Limb (tissue), 2 donors: ENCODE measurements around the gene HOXA7.

ENCODE experiments used
- DNase-seq, 2 donors: peaks; one replicate each; pipeline ENCODE4 v3.0.0-alpha.2; 2016; ENCODE audit errors: extremely low spot score in 2 of 2

The HOXA7 gene

DNA sequence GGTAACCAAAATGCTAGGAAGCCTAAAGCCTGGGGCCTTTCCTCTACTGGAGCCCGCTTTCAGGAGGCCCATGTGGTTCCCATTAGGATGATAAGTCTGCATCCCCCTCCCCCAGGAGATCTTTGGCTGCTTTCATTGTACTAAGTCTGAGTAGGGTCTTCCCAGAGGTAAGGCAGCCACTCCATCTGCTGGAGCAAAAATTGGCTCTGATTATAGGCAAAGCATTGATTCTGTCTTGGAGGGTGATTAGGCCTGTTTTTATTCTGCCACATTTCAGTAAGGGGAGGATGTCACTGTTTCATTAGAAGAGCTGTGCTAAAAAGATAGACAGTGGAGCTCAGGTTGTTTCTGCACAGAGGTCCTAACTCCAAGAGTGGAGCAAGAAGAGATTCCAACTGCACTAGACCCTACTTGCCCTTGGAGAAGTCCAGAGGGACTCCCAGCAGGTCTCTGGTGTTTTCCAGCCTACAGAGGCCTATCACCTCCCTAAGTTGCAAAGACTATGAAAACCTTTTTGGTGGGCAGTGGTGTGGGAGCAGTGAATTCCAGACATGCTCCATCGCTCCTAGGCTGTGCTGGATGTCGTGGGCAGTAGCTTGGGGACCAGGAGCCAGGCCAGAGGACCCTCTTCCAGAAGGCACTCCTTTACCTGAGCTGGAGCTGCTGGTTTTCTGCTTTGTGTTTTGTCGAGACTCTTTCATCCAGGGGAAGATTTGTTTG, 46.8 kb downstream of the HOXA7 start:
- DNase-seq, result peak in 1 of 2 donors; percentile 41

GRCh38 chr7:27108390-27109127, 47.9 kb downstream of the HOXA7 start:
- DNase-seq, result peak in 1 of 2 donors; percentile 70

GRCh38 chr7:27107391-27108381, 48.8 kb downstream of the HOXA7 start:
- peak in 1 of 2 donors; percentile 61 for DNase-seq

GRCh38 chr7:27106901-27107240, 49.6 kb downstream of the HOXA7 start:
- no peak for DNase-seq

GRCh38 chr7:27106181-27106900, 50.1 kb downstream of the HOXA7 start:
- DNase-seq, result peak in 1 of 2 donors; percentile 77

DNA sequence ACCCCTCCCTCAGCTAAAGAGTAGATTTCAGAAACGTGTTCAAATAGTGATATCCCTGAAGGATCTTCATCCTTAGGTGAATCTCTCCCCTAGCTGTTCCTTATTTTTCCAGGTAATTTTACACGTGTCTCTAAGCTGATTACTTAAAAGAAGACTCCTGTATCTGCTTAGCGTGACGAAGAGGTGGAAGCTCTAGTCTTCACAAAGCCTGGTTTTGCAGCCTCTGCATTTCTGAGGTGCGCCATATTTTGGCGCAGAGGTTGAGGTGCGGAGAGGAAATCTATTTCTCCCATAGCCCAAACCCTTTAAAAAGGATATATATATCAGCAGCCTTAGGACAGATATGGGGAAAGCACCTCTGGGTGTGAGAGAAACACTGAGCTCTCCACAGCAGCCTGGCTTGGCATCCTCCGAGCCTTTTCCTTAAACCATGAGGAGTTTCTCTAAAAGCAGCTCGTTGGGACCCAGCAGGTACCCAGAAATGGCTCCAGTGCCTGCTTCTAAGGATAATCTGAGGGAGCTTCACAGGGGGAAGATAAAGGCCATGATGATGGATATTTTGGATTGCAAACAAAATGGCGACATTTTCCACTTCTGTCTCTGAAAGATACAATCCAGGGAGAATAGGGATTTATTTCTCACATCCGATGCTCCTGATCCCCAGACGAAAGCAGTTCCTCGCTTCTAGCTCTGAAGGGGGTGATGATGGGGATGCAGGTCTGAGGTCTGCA, 51.0 kb downstream of the HOXA7 start:
- DNase-seq, result peak in 1 of 2 donors; percentile 51

- DNase-seq, result peak in 1 of 2 donors; percentile 64
These were observed 52.0 kb downstream of the HOXA7 start for GRCh38 chr7:27104341-27105058.
